ENCODE data around the gene FREM1. TPM values are rescaled to one million over a fixed set of nuclear protein-coding genes. Genes with fewer than 3 reads are reported as not detected.

Gene FREM1
- total and polyA plus RNA-seq, 2 of the 13 experiments (the other 11 are each of a cell fraction or from before 2014, with no cell fraction given) = 64.3 to 202 TPM

DNA sequence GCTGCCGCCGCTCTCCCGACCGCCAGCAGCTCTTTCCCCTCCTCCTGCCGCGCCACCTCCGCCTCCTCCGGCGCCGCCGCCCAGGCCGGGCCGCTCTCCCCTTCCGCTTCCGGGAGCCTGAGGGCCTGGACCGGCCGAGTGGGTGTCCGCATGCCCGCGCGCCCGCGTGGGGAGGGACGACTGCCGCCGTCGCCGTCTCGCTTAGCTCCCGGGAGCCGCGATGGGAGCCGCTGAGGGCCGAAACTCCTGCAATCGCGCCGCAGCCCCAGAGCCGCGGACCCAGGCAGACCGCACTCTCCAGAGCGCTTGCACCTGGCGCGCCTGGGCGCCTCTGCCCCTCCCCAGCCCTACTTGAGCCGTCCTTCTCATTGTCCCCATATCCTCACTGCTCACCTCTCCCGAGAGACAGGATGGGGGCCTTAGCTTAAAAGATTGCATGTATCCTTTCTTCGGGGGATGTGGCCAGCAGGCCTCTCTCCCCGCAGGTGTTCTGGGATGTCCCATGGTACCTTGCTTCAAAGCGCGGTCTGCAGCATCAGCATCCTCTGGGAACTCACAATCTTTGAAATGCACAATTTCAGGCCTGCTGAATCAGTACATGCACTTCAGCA is 216.9 kb downstream of the FREM1 start, which contains the start of gene ZDHHC21 (continued):
- TF ChIP-seq, protein P1, sequence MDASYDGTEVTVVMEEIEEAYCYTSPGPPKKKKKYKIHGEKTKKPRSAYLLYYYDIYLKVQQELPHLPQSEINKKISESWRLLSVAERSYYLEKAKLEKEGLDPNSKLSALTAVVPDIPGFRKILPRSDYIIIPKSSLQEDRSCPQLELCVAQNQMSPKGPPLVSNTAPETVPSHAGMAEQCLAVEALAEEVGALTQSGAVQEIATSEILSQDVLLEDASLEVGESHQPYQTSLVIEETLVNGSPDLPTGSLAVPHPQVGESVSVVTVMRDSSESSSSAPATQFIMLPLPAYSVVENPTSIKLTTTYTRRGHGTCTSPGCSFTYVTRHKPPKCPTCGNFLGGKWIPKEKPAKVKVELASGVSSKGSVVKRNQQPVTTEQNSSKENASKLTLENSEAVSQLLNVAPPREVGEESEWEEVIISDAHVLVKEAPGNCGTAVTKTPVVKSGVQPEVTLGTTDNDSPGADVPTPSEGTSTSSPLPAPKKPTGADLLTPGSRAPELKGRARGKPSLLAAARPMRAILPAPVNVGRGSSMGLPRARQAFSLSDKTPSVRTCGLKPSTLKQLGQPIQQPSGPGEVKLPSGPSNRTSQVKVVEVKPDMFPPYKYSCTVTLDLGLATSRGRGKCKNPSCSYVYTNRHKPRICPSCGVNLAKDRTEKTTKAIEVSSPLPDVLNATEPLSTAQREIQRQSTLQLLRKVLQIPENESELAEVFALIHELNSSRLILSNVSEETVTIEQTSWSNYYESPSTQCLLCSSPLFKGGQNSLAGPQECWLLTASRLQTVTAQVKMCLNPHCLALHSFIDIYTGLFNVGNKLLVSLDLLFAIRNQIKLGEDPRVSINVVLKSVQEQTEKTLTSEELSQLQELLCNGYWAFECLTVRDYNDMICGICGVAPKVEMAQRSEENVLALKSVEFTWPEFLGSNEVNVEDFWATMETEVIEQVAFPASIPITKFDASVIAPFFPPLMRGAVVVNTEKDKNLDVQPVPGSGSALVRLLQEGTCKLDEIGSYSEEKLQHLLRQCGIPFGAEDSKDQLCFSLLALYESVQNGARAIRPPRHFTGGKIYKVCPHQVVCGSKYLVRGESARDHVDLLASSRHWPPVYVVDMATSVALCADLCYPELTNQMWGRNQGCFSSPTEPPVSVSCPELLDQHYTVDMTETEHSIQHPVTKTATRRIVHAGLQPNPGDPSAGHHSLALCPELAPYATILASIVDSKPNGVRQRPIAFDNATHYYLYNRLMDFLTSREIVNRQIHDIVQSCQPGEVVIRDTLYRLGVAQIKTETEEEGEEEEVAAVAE (CRISPR knock-in tag; IDR thresholded peaks at IDR 0.05; ENCODE audit: borderline replicate concordance) = no peak
- TF ChIP-seq ZNF564 (CRISPR knock-in tag; IDR thresholded peaks at IDR 0.05) (no peak), ZNF619 (CRISPR knock-in tag; IDR thresholded peaks at IDR 0.05) (no peak; the same call in 1 of the 2 replicates), NR1H2 (CRISPR knock-in tag; IDR thresholded peaks at IDR 0.05; ENCODE audit: borderline replicate concordance, low read depth) (no peak), ZNF383 (CRISPR knock-in tag; IDR thresholded peaks at IDR 0.05; ENCODE audit: borderline replicate concordance) (no peak), DNMT1 (CRISPR knock-in tag; IDR thresholded peaks at IDR 0.05) (no peak; the same call in 1 of the 2 replicates), ZNF446 (CRISPR knock-in tag; IDR thresholded peaks at IDR 0.05) (peak; percentile 82; the same call in 1 of the 2 replicates), CENPX (CRISPR knock-in tag; IDR thresholded peaks at IDR 0.05) (no peak), ZNF75D (CRISPR knock-in tag; IDR thresholded peaks at IDR 0.05; ENCODE audit: borderline replicate concordance) (peak; percentile 69; the same call in 1 of the 2 replicates), KLF13 (CRISPR knock-in tag; IDR thresholded peaks at IDR 0.05) (no peak), SMARCC2 (IDR thresholded peaks at IDR 0.05) (no peak), ZNF510 (CRISPR knock-in tag; IDR thresholded peaks at IDR 0.05; ENCODE audit: low read depth) (no peak)
- TF ChIP-seq, protein P2, sequence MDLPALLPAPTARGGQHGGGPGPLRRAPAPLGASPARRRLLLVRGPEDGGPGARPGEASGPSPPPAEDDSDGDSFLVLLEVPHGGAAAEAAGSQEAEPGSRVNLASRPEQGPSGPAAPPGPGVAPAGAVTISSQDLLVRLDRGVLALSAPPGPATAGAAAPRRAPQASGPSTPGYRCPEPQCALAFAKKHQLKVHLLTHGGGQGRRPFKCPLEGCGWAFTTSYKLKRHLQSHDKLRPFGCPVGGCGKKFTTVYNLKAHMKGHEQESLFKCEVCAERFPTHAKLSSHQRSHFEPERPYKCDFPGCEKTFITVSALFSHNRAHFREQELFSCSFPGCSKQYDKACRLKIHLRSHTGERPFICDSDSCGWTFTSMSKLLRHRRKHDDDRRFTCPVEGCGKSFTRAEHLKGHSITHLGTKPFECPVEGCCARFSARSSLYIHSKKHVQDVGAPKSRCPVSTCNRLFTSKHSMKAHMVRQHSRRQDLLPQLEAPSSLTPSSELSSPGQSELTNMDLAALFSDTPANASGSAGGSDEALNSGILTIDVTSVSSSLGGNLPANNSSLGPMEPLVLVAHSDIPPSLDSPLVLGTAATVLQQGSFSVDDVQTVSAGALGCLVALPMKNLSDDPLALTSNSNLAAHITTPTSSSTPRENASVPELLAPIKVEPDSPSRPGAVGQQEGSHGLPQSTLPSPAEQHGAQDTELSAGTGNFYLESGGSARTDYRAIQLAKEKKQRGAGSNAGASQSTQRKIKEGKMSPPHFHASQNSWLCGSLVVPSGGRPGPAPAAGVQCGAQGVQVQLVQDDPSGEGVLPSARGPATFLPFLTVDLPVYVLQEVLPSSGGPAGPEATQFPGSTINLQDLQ (CRISPR knock-in tag; IDR thresholded peaks at IDR 0.05) = no peak
- TF ChIP-seq, protein P3, sequence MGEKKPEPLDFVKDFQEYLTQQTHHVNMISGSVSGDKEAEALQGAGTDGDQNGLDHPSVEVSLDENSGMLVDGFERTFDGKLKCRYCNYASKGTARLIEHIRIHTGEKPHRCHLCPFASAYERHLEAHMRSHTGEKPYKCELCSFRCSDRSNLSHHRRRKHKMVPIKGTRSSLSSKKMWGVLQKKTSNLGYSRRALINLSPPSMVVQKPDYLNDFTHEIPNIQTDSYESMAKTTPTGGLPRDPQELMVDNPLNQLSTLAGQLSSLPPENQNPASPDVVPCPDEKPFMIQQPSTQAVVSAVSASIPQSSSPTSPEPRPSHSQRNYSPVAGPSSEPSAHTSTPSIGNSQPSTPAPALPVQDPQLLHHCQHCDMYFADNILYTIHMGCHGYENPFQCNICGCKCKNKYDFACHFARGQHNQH (CRISPR knock-in tag; IDR thresholded peaks at IDR 0.05) = no peak
- TF ChIP-seq, protein P4, sequence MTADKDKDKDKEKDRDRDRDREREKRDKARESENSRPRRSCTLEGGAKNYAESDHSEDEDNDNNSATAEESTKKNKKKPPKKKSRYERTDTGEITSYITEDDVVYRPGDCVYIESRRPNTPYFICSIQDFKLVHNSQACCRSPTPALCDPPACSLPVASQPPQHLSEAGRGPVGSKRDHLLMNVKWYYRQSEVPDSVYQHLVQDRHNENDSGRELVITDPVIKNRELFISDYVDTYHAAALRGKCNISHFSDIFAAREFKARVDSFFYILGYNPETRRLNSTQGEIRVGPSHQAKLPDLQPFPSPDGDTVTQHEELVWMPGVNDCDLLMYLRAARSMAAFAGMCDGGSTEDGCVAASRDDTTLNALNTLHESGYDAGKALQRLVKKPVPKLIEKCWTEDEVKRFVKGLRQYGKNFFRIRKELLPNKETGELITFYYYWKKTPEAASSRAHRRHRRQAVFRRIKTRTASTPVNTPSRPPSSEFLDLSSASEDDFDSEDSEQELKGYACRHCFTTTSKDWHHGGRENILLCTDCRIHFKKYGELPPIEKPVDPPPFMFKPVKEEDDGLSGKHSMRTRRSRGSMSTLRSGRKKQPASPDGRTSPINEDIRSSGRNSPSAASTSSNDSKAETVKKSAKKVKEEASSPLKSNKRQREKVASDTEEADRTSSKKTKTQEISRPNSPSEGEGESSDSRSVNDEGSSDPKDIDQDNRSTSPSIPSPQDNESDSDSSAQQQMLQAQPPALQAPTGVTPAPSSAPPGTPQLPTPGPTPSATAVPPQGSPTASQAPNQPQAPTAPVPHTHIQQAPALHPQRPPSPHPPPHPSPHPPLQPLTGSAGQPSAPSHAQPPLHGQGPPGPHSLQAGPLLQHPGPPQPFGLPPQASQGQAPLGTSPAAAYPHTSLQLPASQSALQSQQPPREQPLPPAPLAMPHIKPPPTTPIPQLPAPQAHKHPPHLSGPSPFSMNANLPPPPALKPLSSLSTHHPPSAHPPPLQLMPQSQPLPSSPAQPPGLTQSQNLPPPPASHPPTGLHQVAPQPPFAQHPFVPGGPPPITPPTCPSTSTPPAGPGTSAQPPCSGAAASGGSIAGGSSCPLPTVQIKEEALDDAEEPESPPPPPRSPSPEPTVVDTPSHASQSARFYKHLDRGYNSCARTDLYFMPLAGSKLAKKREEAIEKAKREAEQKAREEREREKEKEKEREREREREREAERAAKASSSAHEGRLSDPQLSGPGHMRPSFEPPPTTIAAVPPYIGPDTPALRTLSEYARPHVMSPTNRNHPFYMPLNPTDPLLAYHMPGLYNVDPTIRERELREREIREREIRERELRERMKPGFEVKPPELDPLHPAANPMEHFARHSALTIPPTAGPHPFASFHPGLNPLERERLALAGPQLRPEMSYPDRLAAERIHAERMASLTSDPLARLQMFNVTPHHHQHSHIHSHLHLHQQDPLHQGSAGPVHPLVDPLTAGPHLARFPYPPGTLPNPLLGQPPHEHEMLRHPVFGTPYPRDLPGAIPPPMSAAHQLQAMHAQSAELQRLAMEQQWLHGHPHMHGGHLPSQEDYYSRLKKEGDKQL (CRISPR knock-in tag; IDR thresholded peaks at IDR 0.05; ENCODE audit: low read depth) = no peak
